ENCODE data around the gene SUSD6.

SUSD6 gene

DNA sequence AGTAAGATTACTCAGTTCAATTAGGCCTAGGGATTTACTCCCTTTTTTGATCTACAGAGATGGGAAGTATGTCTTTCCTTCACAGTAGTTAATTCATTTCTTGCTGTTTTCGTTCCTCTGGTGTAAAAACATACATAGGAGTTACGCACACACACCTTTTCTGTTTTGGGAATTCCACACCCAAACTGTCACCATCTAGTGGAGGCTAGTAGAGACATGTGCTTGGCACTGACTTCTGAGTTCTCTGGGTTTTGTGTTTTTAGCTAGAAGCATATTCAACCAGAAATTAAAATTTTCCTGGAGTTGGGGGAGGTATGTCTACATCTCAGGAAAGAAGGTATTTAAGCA, 1.4 kb downstream of the SUSD6 start:
- Histone ChIP-seq H3K36me3 (ENCODE audit: insufficient read depth, low read length) (no peaks in the 10 kb centered on the region), H3K9me3 (ENCODE audit: low read length) (no peaks in the 10 kb centered on the region), H3K27me3 (ENCODE audit: control insufficient read depth in 1 of 2, insufficient read depth in 2 of 2, low read length in 2 of 2) (no peaks in the 10 kb centered on the region), H3K27ac (ENCODE audit: low read depth, low read length) (peak overlapping the region; percentile 94), H3K9ac (ENCODE audit: low read length) (peak overlapping the region; percentile 94), H3K4me1 (ENCODE audit: insufficient read depth, low read length) (peaks cover 63% of the 10 kb centered on the region), H3K4me3 (ENCODE audit: low read depth in 1 of 2, low read length in 2 of 2) (peak overlapping the region; percentile 67 to 87)

DNA sequence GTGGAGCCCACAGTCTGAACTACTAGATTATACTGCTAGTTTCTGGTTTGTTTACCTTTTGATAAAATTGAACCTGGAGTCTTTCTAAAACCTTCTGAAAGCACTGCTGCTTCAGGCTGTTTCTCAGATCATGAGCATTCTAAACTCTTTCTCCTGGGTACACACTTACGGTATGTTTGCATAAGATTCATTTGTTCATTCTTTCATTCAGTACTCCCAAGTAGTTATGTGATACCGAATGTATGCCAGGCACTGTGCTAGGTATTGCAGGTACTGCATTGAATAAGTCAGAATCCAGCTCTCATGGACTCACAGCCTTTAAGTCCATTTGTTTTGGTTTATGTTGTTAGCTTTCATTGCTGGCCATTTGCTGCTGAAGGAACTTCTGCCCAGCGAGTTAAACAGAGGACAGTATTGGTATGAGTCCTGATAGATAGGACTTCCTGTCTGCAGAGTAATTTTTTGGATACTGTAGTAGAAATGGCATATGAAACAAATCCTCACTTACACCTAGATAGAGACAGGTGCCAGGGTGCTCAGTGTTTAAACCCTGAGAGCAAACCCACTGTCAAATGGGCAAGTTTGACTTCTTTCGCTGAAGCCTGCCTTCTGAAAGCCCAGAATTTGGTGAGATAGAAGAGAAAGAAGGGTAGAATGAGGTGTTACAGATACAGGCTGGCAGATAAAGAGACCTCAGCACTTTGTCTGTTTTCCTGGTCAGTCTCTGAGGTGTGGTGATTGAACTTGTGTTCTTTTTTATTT, 2.1 kb downstream of the SUSD6 start:
- Histone ChIP-seq H3K4me3 (ENCODE audit: low read depth in 1 of 2, low read length in 2 of 2) (peak overlapping the region in 1 of 2 donors; percentile 87), H3K9ac (ENCODE audit: low read length) (peak overlapping the region; percentile 94), H3K4me1 (ENCODE audit: insufficient read depth, low read length) (peaks cover 71% of the 10 kb centered on the region)

DNA sequence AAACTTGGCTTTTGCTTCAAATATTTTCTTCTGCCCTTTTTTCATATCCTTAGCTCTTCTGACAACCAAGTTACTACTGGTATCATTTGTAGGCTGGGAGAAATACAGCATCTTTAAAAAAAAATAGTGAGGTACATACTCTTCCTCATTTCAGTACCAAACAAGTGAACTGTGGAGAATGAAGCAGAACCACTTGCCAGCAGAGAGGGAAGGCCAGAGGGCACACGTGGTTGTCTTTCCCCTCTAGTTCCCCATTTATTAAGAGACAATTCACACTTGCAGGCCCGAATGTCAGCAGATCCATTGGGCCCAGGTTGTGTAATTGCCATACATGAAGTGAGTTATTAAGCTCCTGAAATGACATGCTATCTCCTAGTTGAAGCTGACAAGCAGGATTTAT, 3.2 kb downstream of the SUSD6 start:
- Histone ChIP-seq H3K36me3 (ENCODE audit: insufficient read depth, low read length) (no peaks in the 10 kb centered on the region), H3K4me1 (ENCODE audit: insufficient read depth, low read length) (peaks cover 82% of the 10 kb centered on the region), H3K4me3 (ENCODE audit: low read depth in 1 of 2, low read length in 2 of 2) (peak overlapping the region in 1 of 2 donors; percentile 33), H3K27me3 (ENCODE audit: control insufficient read depth in 1 of 2, insufficient read depth in 2 of 2, low read length in 2 of 2) (no peaks in the 10 kb centered on the region), H3K27ac (ENCODE audit: low read depth, low read length) (peak overlapping the region; percentile 80), H3K9ac (ENCODE audit: low read length) (no peak overlapping the region), H3K9me3 (ENCODE audit: low read length) (no peaks in the 10 kb centered on the region)

More for the DNA sequence above, 2.1 kb downstream of the SUSD6 start:
- H3K9me3 ChIP-seq (ENCODE audit: low read length), result no peaks in the 10 kb centered on the region
- peak overlapping the region; percentile 94 for H3K27ac ChIP-seq (ENCODE audit: low read depth, low read length)
- no peaks in the 10 kb centered on the region for H3K36me3 ChIP-seq (ENCODE audit: insufficient read depth, low read length)
- H3K27me3 ChIP-seq (ENCODE audit: control insufficient read depth in 1 of 2, insufficient read depth in 2 of 2, low read length in 2 of 2), result no peaks in the 10 kb centered on the region

DNA sequence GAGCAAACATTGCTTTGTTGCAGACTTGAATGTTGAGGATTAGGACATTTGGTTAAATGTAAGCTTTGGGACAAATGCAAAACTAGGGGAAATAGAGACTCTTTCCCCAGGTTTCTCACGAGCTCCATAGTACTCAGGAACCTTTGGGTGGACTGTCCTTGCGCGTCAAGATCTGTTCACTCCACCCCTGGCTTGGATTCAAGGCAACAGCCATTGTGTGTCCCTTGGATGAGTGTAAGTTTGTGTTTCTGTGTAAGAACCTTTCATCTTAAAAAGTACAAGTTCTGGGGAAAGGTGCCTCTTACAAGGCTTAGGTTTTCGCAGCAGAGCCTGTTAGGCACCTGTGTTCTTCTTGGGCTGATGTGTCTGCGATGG, 3.7 kb downstream of the SUSD6 start:
- Histone ChIP-seq H3K27ac (ENCODE audit: low read depth, low read length) (peak overlapping the region; percentile 80), H3K9me3 (ENCODE audit: low read length) (no peaks in the 10 kb centered on the region), H3K4me1 (ENCODE audit: insufficient read depth, low read length) (peaks cover 80% of the 10 kb centered on the region), H3K36me3 (ENCODE audit: insufficient read depth, low read length) (no peaks in the 10 kb centered on the region), H3K9ac (ENCODE audit: low read length) (peak overlapping the region; percentile 58), H3K4me3 (ENCODE audit: low read depth in 1 of 2, low read length in 2 of 2) (peak overlapping the region in 1 of 2 donors; percentile 33), H3K27me3 (ENCODE audit: control insufficient read depth in 1 of 2, insufficient read depth in 2 of 2, low read length in 2 of 2) (no peaks in the 10 kb centered on the region)

DNA sequence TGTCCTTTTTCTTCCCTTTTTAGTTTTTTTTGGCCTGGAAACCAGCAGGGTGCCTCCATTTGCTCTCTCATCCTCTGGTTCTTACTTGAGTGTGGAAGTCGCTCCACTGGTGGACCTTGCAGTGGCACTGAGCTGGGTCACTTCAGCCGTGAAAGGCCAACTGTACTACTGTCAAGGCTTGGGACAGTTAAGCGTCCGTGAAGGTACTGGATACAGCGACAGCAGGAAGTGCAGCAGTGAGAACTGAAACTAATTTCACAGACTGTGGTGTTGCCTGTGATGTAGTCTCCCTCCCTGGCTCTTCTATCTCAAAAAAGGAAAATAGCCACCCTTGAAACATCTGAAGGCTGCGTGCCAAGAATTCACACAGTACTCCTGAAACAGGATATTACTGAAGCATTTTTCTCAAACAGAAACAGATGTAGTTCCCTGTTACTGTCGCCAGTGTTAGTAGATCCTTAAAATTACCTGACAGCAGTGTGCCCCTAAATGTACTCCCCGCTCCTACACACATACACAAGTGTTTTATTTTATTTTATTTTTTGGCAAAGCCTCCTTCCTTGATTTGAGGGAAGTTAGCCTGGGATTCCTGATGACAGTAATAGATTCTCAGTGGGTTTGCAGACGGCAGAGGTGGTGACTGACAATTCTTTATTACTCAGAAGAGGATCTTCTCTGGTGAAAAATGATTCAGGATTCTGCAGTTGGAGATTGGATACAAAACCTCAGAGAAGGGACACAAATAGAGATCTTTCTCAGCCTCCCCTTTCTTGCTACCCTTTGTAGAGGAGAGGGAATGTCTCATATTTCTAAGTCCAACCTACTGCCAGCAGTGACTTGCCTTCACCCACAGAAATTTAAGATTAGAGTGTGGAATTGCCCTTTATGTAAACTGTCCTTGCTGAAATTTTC, 4.4 kb downstream of the SUSD6 start:
- Histone ChIP-seq H3K4me3 (ENCODE audit: low read depth in 1 of 2, low read length in 2 of 2) (peak overlapping the region in 1 of 2 donors; percentile 33), H3K27ac (ENCODE audit: low read depth, low read length) (peak overlapping the region; percentile 80), H3K4me1 (ENCODE audit: insufficient read depth, low read length) (peaks cover 73% of the 10 kb centered on the region), H3K9me3 (ENCODE audit: low read length) (no peaks in the 10 kb centered on the region), H3K36me3 (ENCODE audit: insufficient read depth, low read length) (no peaks in the 10 kb centered on the region), H3K9ac (ENCODE audit: low read length) (peak overlapping the region; percentile 58), H3K27me3 (ENCODE audit: control insufficient read depth in 1 of 2, insufficient read depth in 2 of 2, low read length in 2 of 2) (no peaks in the 10 kb centered on the region)

DNA sequence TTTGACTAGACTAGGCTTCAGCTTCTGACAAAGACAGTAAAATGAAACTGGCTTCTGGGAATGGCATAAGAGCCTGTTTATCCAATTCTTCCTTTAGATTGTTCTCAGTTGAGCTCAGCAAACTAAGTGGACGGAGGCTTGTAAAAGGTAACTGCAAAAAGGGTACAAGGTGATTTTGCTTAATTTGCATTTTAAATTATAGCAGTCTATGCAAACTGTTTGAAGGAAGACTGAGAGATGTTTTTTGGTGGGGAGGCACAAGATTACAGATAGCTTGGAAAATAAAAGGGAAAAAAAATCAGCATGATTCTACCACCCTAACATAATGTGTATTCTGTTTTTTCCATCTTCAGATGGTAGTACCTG, 5.0 kb downstream of the SUSD6 start:
- Histone ChIP-seq H3K9ac (ENCODE audit: low read length) (peak overlapping the region; percentile 58), H3K27me3 (ENCODE audit: control insufficient read depth in 1 of 2, insufficient read depth in 2 of 2, low read length in 2 of 2) (no peaks in the 10 kb centered on the region), H3K27ac (ENCODE audit: low read depth, low read length) (peak overlapping the region; percentile 80), H3K9me3 (ENCODE audit: low read length) (no peaks in the 10 kb centered on the region), H3K36me3 (ENCODE audit: insufficient read depth, low read length) (no peaks in the 10 kb centered on the region), H3K4me3 (ENCODE audit: low read depth in 1 of 2, low read length in 2 of 2) (no peak overlapping the region), H3K4me1 (ENCODE audit: insufficient read depth, low read length) (peaks cover 73% of the 10 kb centered on the region)

DNA sequence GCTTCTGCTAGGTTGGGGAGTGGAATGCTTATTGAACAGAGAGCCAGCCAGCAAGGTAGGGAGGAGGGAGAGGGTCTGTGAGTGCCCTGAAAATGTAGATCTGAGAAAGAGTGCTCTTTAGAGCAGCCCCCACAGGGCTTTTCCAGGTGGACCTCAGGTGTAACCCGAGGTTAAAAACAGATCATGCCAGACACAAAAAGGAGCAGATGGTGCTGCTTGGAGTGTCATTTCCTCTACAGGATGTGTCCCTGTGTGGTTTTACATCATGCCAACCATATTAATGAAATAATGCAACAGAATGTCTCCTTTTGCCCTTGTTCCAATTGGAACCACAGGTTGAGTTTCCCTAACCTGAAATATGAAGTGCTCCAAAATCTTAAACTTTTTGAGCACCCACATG, 6.4 kb downstream of the SUSD6 start:
- Histone ChIP-seq H3K36me3 (ENCODE audit: insufficient read depth, low read length) (no peaks in the 10 kb centered on the region), H3K27me3 (ENCODE audit: control insufficient read depth in 1 of 2, insufficient read depth in 2 of 2, low read length in 2 of 2) (no peaks in the 10 kb centered on the region), H3K4me1 (ENCODE audit: insufficient read depth, low read length) (peaks cover 76% of the 10 kb centered on the region), H3K9me3 (ENCODE audit: low read length) (no peaks in the 10 kb centered on the region), H3K27ac (ENCODE audit: low read depth, low read length) (peak overlapping the region; percentile 54), H3K4me3 (ENCODE audit: low read depth in 1 of 2, low read length in 2 of 2) (no peak overlapping the region), H3K9ac (ENCODE audit: low read length) (no peak overlapping the region)

DNA sequence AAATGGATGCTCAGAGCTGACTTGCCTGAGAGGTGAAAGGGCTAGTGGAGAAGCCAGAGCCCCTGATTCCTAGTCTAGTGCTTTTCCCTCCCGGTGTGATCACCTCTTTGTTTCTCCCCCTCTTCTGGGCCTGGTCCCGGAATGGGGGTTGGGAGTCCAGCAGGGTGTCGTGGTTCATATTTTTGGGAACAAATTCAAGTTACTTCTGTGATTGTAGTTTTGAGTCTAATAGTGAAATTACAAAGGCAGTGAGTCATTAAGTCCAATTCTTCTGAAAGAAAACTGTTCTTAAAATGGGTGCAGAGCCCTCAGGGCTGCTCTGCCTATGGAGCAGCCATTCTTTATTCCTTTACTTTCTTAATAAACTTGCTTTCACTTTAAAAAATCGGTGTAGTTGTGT, 7.6 kb downstream of the SUSD6 start:
- H3K9ac ChIP-seq (ENCODE audit: low read length), result no peak overlapping the region
- no peaks in the 10 kb centered on the region for H3K36me3 ChIP-seq (ENCODE audit: insufficient read depth, low read length)
- H3K9me3 ChIP-seq (ENCODE audit: low read length), result no peaks in the 10 kb centered on the region
- peaks cover 65% of the 10 kb centered on the region for H3K4me1 ChIP-seq (ENCODE audit: insufficient read depth, low read length)
- H3K27ac ChIP-seq (ENCODE audit: low read depth, low read length), result no peak overlapping the region
- H3K27me3 ChIP-seq (ENCODE audit: control insufficient read depth in 1 of 2, insufficient read depth in 2 of 2, low read length in 2 of 2), result no peaks in the 10 kb centered on the region
- H3K4me3 ChIP-seq (ENCODE audit: low read depth in 1 of 2, low read length in 2 of 2), result no peak overlapping the region

DNA sequence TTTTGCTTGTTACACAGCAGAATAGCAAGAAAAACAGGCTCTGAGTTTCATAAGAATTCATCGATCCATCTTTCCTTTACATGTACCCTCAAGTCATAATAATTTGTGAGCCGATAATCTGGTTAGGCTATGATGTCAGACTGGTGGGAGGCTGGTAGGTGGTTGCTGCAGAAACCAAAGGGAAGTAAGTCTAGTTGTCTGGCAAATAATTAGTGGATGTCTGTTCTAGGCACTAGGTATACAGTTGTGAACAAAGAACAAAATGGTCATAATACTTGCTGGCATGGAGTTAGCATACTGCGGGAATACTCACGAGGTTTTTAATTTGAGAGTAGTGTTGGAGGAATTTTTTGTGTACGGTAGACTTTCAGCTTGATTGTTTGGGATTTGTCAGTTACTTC, 8.8 kb downstream of the SUSD6 start:
- Histone ChIP-seq H3K27ac (ENCODE audit: low read depth, low read length) (no peak overlapping the region), H3K4me1 (ENCODE audit: insufficient read depth, low read length) (peaks cover 60% of the 10 kb centered on the region), H3K4me3 (ENCODE audit: low read depth in 1 of 2, low read length in 2 of 2) (no peak overlapping the region), H3K9ac (ENCODE audit: low read length) (no peak overlapping the region), H3K36me3 (ENCODE audit: insufficient read depth, low read length) (no peaks in the 10 kb centered on the region), H3K27me3 (ENCODE audit: control insufficient read depth in 1 of 2, insufficient read depth in 2 of 2, low read length in 2 of 2) (no peaks in the 10 kb centered on the region), H3K9me3 (ENCODE audit: low read length) (no peaks in the 10 kb centered on the region)

DNA sequence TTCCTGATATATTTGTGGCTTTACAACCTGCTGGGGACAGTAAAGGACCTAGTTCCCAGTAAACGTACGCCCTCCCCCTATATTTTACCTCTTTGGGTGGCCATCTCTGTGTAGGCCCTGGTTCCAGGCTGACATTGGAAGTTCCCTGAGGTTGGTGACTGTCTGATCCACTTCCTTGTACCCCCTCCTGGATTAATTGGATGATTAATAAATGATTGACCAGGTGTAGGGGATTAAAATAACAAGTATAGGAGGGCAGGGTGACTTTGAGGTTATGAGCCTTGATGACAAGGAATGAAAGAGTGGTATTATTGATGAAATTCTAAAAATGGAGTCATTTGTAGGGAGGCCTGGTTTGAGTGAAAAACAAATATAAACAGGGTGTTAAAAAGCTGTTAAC, 9.6 kb downstream of the SUSD6 start:
- Histone ChIP-seq H3K9me3 (ENCODE audit: low read length) (no peaks in the 10 kb centered on the region), H3K36me3 (ENCODE audit: insufficient read depth, low read length) (no peaks in the 10 kb centered on the region), H3K9ac (ENCODE audit: low read length) (no peak overlapping the region), H3K27ac (ENCODE audit: low read depth, low read length) (no peak overlapping the region), H3K27me3 (ENCODE audit: control insufficient read depth in 1 of 2, insufficient read depth in 2 of 2, low read length in 2 of 2) (no peaks in the 10 kb centered on the region), H3K4me1 (ENCODE audit: insufficient read depth, low read length) (peaks cover 59% of the 10 kb centered on the region), H3K4me3 (ENCODE audit: low read depth in 1 of 2, low read length in 2 of 2) (no peak overlapping the region)

DNA sequence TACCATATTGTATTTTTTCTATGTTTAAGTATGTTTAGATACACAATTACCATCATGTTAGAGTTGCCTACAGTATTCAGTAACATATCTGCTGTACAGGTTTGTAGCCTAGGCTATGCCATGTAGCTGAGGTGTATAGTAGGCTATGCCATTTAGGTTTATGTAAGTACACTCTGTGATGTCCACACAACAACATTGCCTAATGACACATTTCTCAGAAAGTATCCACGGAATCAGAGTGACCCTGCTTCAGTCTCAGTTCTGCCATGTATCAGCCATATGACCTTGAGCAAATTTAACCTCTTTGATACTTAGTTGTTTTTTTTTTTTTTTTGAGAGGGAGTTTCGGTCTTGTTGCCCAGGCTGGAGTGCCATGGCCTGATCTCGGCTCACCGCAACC, 12.7 kb downstream of the SUSD6 start:
- Histone ChIP-seq H3K36me3 (ENCODE audit: insufficient read depth, low read length) (no peaks in the 10 kb centered on the region), H3K27ac (ENCODE audit: low read depth, low read length) (no peak overlapping the region), H3K4me1 (ENCODE audit: insufficient read depth, low read length) (peaks cover 36% of the 10 kb centered on the region), H3K4me3 (ENCODE audit: low read depth in 1 of 2, low read length in 2 of 2) (no peak overlapping the region), H3K9ac (ENCODE audit: low read length) (no peak overlapping the region), H3K27me3 (ENCODE audit: control insufficient read depth in 1 of 2, insufficient read depth in 2 of 2, low read length in 2 of 2) (no peaks in the 10 kb centered on the region), H3K9me3 (ENCODE audit: low read length) (no peaks in the 10 kb centered on the region)
